OCI-LY1 (cell line): ENCODE measurements around the gene AP3S2.
"Not testable (repeated sequence)": the region's sequence is repeated elsewhere in the genome, so short reads cannot be mapped to it uniquely, and the experiment has no call there.

Experiments used
- H2AFZ ChIP-seq: fragments of 200-600 bp; sonication (generic), shearing (Covaris generic); 2 replicates; pipeline ENCODE4 v1.6.0; 2014; ENCODE audit warnings: antibody characterized with exemption, mild to moderate bottlenecking, low read length
- H3F3A ChIP-seq: fragments of 200-600 bp; sonication (generic), shearing (Covaris generic); 2 replicates; pipeline ENCODE4 v1.6.0; 2014; ENCODE audit warnings: mild to moderate bottlenecking, antibody characterized with exemption, low read length, moderate library complexity; ENCODE audit not compliant: insufficient read depth
- H3K27ac ChIP-seq: fragments of 200-600 bp; sonication (generic); 2 replicates; pipeline ENCODE4 v1.5.1; 2014; ENCODE audit warnings: low read length, mixed run types, mild to moderate bottlenecking, low read depth; ENCODE audit not compliant: poor library complexity, severe bottlenecking
- H3K27me3 ChIP-seq: fragments of 200-600 bp; sonication (generic); 2 replicates; pipeline ENCODE4 v1.6.0; 2014; ENCODE audit warnings: antibody characterized with exemption, mild to moderate bottlenecking, low read length, moderate library complexity; ENCODE audit not compliant: insufficient read depth
- H3K36me3 ChIP-seq: fragments of 200-600 bp; sonication (generic); 2 replicates; pipeline ENCODE4 v1.6.1; 2014; ENCODE audit warnings: mild to moderate bottlenecking, antibody characterized with exemption, low read length, moderate library complexity, mixed read lengths; ENCODE audit not compliant: insufficient read depth
- H3K4me1 ChIP-seq: fragments of 200-600 bp; sonication (generic); 2 replicates; pipeline ENCODE4 v1.5.1; 2014; ENCODE audit warnings: mild to moderate bottlenecking, low read length, moderate library complexity; ENCODE audit not compliant: insufficient read depth, severe bottlenecking
- H3K4me2 ChIP-seq: fragments of 200-600 bp; sonication (generic), shearing (Covaris generic); 2 replicates; pipeline ENCODE4 v1.6.1; 2014; ENCODE audit warnings: low read length
- H3K4me3 ChIP-seq: fragments of 200-600 bp; sonication (generic); 2 replicates; pipeline ENCODE4 v1.5.1; 2014; ENCODE audit warnings: low read length, low read depth, mild to moderate bottlenecking, mixed read lengths; ENCODE audit not compliant: poor library complexity, severe bottlenecking
- H3K79me2 ChIP-seq: fragments of 200-600 bp; shearing (Covaris generic); 2 replicates; pipeline ENCODE4 v1.6.1; 2016; ENCODE audit warnings: mixed run types, low read length, mixed read lengths; ENCODE audit not compliant: insufficient read depth
- H3K9ac ChIP-seq: fragments of 200-600 bp; sonication (generic), shearing (Covaris generic); 2 replicates; pipeline ENCODE4 v1.6.1; 2014; ENCODE audit warnings: mild to moderate bottlenecking, low read length, mixed read lengths
- H3K9me2 ChIP-seq: fragments of 200-600 bp; sonication (generic), shearing (Covaris generic); 2 replicates; pipeline ENCODE4 v1.6.1; 2014; ENCODE audit warnings: low read depth, mild to moderate bottlenecking, low read length, mixed read lengths
- H3K9me3 ChIP-seq: fragments of 200-600 bp; shearing (Covaris generic); 2 replicates; pipeline ENCODE4 v1.6.1; 2014; ENCODE audit warnings: low read length, mixed read lengths
- H4K20me1 ChIP-seq: fragments of 200-600 bp; sonication (generic), shearing (Covaris generic); 2 replicates; pipeline ENCODE4 v1.6.0; 2016; ENCODE audit warnings: mild to moderate bottlenecking, low read length; ENCODE audit not compliant: insufficient read depth
- EZH2 ChIP-seq: fragments of 200-600 bp; sonication (generic), shearing (Covaris generic); IDR thresholded peaks from 2 replicates; pipeline ENCODE4 v1.8.0; 2017; ENCODE audit warnings: borderline replicate concordance, mixed run types, mild to moderate bottlenecking, antibody characterized with exemption, low read length, moderate library complexity, mixed read lengths
- TF ChIP-seq, protein P1 (sequence below): fragments of 200-600 bp; sonication (generic), shearing (Covaris generic); IDR thresholded peaks from 2 replicates; pipeline ENCODE4 v1.5.1; 2017; ENCODE audit warnings: mild to moderate bottlenecking, antibody characterized with exemption, low read length, moderate library complexity, mixed read lengths

Gene AP3S2

DNA sequence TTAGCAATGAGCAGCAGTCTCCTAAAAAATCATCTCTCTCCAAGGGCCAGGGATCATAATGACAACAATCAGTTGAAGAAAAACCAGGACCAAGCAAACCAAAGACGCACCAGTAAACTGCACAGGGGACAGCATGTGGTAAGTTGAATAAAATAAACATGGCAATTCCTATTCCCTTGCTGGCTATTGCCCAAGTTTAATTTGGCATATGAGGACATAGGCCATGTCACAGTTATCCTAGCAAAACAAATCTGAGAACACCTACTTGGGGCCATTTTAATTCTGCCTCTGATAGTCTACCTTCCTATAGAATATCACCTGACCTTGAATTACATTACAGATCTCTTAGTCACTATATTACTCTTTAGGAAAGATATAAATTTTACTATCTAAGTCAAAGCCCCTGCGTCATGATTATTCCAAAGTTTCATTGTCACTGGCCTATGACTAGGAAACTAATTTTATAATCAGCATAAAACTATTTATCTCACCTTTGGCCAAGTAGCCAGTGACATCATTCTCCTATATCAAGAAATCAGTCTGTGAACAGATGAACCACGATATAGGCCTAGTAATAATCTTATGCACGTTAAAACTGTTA, 23.0 kb downstream of the AP3S2 start:
- Histone ChIP-seq H3K27me3 (no peaks in the 10 kb centered on the region), H3K4me1 (no peaks in the 10 kb centered on the region), H3F3A (peaks cover 3% of the 10 kb centered on the region; the same call in 1 of the 2 replicates), H3K9ac (no peak overlapping the region), H3K79me2 (no peaks in the 10 kb centered on the region), H4K20me1 (no peaks in the 10 kb centered on the region), H2AFZ (no peak overlapping the region), H3K27ac (no peak overlapping the region), H3K9me2 (no peaks in the 10 kb centered on the region), H3K4me3 (no peak overlapping the region), H3K4me2 (no peak overlapping the region), H3K9me3 (no peaks in the 10 kb centered on the region), H3K36me3 (peaks cover 23% of the 10 kb centered on the region)
- TF ChIP-seq, protein P1, sequence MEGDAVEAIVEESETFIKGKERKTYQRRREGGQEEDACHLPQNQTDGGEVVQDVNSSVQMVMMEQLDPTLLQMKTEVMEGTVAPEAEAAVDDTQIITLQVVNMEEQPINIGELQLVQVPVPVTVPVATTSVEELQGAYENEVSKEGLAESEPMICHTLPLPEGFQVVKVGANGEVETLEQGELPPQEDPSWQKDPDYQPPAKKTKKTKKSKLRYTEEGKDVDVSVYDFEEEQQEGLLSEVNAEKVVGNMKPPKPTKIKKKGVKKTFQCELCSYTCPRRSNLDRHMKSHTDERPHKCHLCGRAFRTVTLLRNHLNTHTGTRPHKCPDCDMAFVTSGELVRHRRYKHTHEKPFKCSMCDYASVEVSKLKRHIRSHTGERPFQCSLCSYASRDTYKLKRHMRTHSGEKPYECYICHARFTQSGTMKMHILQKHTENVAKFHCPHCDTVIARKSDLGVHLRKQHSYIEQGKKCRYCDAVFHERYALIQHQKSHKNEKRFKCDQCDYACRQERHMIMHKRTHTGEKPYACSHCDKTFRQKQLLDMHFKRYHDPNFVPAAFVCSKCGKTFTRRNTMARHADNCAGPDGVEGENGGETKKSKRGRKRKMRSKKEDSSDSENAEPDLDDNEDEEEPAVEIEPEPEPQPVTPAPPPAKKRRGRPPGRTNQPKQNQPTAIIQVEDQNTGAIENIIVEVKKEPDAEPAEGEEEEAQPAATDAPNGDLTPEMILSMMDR, result no peak
- no peak for TF ChIP-seq EZH2

DNA sequence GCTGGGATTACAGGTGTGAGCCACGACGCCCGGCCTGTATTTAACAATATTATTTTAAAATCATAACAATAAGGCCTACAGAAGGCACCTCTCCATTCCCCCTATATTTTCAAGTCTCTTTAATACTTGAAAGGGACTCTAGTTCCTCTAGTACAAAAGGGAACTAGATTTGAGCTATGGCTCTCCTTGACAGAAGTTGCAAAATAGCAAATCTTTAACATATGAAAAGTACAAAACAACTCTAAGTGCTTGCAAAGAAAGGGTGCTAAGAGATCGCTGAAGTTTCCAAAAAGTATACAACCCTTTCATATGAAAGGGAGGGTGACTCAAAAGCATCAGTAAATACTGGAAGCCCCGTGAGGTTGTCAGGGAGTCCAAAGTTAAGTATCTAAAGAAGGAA, 23.8 kb downstream of the AP3S2 start:
- H3K27me3 ChIP-seq, result no peaks in the 10 kb centered on the region
- H3K9me3 ChIP-seq, result no peaks in the 10 kb centered on the region
- H2AFZ ChIP-seq, result no peak overlapping the region
- H3K9me2 ChIP-seq, result no peaks in the 10 kb centered on the region
- no peaks in the 10 kb centered on the region for H3K79me2 ChIP-seq
- TF ChIP-seq, protein P1, result no peak
- TF ChIP-seq EZH2, result no peak
- H3F3A ChIP-seq, result peaks cover 3% of the 10 kb centered on the region; the same call in 1 of the 2 replicates
- no peaks in the 10 kb centered on the region for H3K4me1 ChIP-seq
- no peak overlapping the region for H3K9ac ChIP-seq
- H3K27ac ChIP-seq, result no peak overlapping the region
- no peak overlapping the region for H3K4me3 ChIP-seq
- H3K4me2 ChIP-seq, result no peak overlapping the region
- no peaks in the 10 kb centered on the region for H4K20me1 ChIP-seq
- H3K36me3 ChIP-seq, result peaks cover 23% of the 10 kb centered on the region

DNA sequence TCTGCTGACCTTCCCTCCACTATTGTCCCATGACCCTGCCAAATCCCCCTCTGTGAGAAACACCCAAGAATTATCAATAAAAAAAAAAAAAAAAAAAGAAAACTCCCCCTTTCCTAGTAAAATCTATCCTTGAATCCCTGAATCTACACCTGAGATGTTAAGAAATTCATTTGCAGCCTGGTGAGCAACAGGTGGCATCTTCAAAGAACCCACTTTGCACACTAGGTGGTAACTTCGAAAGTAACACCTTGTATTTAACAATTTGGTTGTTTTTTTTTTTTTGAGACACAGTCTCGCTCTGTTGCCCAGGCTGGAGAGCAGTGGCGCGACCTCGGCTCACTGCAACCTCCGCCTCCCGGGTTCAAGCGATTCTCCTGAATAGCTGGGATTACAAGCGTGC, 24.3 kb downstream of the AP3S2 start:
- not testable (repeated sequence) for H3K9me3 ChIP-seq, H3F3A ChIP-seq, H3K9ac ChIP-seq, H3K4me1 ChIP-seq, H3K9me2 ChIP-seq, H3K27ac ChIP-seq, H3K27me3 ChIP-seq, H3K4me2 ChIP-seq, H2AFZ ChIP-seq, H3K4me3 ChIP-seq, H4K20me1 ChIP-seq, H3K79me2 ChIP-seq
- H3K36me3 ChIP-seq, result peaks cover 28% of the 10 kb centered on the region
